K562 treated with DMSO at 1 percent for 12 hours (cell line): ENCODE data around the gene PCDHGB5. TPM values are rescaled to one million over a fixed set of nuclear protein-coding genes. Genes with fewer than 3 reads are reported as not detected.

Experiments used
- total RNA-seq: library from RNA; unstranded; fragments of 300-600 nt; gene quantifications from 2 replicates; pipeline ENCODE4 v1.2.3, GENCODE V29; 2022; ENCODE audit not compliant: insufficient read depth

The PCDHGB5 gene
- total RNA-seq, result 0.50 and 0.74 TPM in 2 replicates

GRCh38 chr5:141397756-141398551 lies at the start of gene PCDHGB5:
PCDHGB5 (plus strand) TSS chr5:141397947; CDS start chr5:141398128, 181 bp downstream.

GRCh38 chr5:141349917-141350619 lies 47.7 kb upstream of the PCDHGB5 start, which contains the start of gene PCDHGB1:
PCDHGB1 (plus strand) TSS chr5:141350099; CDS start chr5:141350261, 162 bp downstream.

GRCh38 chr5:141354900-141355469 lies 42.8 kb upstream of the PCDHGB5 start, which contains the start of gene PCDHGA4:
PCDHGA4 (plus strand) TSS chr5:141355021; CDS start chr5:141355108, 87 bp downstream.

GRCh38 chr5:141359790-141360426 lies 37.8 kb upstream of the PCDHGB5 start, which contains the start of gene PCDHGB2:
PCDHGB2 (plus strand) TSS chr5:141359994; CDS start chr5:141360136, 142 bp downstream.

GRCh38 chr5:141363952-141364660 lies 33.6 kb upstream of the PCDHGB5 start, which contains the start of gene PCDHGA5:
PCDHGA5 (plus strand) TSS chr5:141364162; CDS start chr5:141364331, 169 bp downstream.

GRCh38 chr5:141369994-141370848 lies 27.5 kb upstream of the PCDHGB5 start, which contains the start of gene PCDHGB3:
PCDHGB3 (plus strand) TSS chr5:141370242; CDS start chr5:141370395, 153 bp downstream.

GRCh38 chr5:141373673-141374317 lies 24.0 kb upstream of the PCDHGB5 start, which contains the start of gene PCDHGA6:
PCDHGA6 (plus strand) TSS chr5:141373891; CDS start chr5:141374084, 193 bp downstream.

GRCh38 chr5:141382469-141383294 lies 15.1 kb upstream of the PCDHGB5 start, which contains the start of gene PCDHGA7:
PCDHGA7 (plus strand) TSS chr5:141382742; CDS start chr5:141382900, 158 bp downstream.

GRCh38 chr5:141387557-141388311 lies 10.0 kb upstream of the PCDHGB5 start, which contains the start of gene PCDHGB4:
PCDHGB4 (plus strand) TSS chr5:141387698; CDS start chr5:141387885, 187 bp downstream.

GRCh38 chr5:141392429-141393198 lies 5.1 kb upstream of the PCDHGB5 start, which contains the start of gene PCDHGA8:
PCDHGA8 (plus strand) TSS chr5:141392633; CDS start chr5:141392814, 181 bp downstream.

GRCh38 chr5:141402553-141403243 lies 5.0 kb downstream of the PCDHGB5 start, which contains the start of gene PCDHGA9:
PCDHGA9 (plus strand) TSS chr5:141402778; CDS start chr5:141402953, 175 bp downstream.

GRCh38 chr5:141407790-141408505 lies 10.2 kb downstream of the PCDHGB5 start, which contains the start of gene PCDHGB6:
PCDHGB6 (plus strand) TSS chr5:141408021; CDS start chr5:141408203, 182 bp downstream.

GRCh38 chr5:141412854-141413539 lies 15.2 kb downstream of the PCDHGB5 start, which contains the start of gene PCDHGA10:
PCDHGA10 (plus strand) TSS chr5:141412987; CDS start chr5:141413176, 189 bp downstream.

GRCh38 chr5:141417494-141418172 lies 19.9 kb downstream of the PCDHGB5 start, which contains the start of gene PCDHGB7:
PCDHGB7 (plus strand) TSS chr5:141417677; CDS start chr5:141417860, 183 bp downstream.

